HG03159 (cell line): ENCODE data around the gene LCE2A.

ENCODE experiments used
- ATAC-seq: cut with Tn5 transposase; IDR thresholded peaks from one replicate; pipeline ENCODE4 v1.9.1; 2021; ENCODE audit warnings: mild to moderate bottlenecking, moderate library complexity; ENCODE audit not compliant: unreplicated experiment

The LCE2A gene

DNA sequence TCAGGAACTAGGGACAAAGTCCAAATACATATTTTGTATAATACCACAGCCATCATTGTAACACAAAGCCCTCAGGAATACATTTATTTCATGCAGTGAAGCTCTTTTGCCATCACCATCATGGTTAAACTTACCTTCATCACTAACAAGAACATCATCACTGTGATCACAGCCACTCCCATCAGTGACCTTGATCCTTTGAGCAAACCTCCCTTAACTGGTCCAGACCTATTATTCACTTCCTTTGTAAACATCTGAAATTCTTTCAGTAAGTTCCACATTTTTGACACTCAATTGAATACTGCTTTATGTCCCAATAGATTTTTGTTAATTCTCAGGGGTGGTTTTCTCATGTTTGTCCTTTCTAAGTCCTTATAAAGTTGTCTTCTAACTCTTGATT is 43.5 kb downstream of the LCE2A start:
- ATAC-seq = no peak

DNA sequence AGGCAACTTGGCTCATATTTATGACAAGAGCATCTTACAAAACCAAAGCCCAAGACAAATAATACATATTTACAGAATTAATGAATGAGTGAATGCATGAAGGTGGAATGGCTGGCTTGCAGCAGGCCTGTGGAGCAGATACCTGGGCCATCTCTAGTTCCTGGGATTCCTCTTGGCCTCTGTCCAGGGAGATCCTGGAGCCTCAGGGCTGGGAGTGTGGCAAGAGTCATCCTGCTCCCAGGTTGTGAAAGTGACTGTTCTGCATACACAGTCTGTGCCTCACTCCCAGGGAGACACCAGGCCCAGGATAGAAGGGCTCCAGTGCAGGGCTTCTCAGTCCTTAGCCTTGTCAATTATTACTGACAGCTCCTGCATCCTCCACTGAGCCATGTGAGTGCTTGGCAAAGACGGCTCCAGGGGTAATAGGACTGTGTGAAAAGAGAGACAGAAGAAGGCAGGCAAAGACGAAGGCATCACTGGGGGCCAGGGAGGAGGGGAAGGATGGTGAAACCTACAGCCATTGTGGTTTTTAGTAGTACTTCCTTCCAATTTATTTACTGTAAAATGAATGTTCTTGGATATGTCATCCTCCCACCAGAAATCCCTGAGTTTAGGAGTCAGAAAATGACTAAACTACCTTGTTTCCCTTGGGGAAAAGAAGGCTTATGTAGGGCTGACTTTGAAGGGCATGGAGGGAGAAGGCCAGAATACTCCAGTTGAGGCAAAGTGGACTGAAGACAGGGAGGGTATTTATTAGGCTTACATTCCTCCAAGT is 45.4 kb downstream of the LCE2A start:
- no peak for ATAC-seq

DNA sequence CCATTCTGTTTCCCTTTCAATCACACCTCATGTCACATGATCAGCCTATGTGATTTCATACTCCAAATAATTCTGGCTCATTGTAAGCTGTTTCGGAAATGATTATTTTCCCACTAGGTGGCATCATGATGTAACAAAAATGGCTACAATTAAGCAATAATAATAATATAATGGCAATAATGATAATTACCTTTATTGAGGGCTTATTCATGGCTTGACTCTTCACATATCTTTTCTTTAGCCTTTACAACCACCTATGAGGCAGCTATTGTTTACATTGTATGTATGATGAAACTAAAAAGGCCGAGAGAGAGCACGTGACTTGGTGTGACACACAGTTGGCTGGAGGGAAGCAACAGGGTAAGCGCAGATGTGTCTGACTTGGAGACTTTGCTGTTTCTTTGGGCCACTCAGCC is 47.2 kb downstream of the LCE2A start:
- no peak for ATAC-seq

DNA sequence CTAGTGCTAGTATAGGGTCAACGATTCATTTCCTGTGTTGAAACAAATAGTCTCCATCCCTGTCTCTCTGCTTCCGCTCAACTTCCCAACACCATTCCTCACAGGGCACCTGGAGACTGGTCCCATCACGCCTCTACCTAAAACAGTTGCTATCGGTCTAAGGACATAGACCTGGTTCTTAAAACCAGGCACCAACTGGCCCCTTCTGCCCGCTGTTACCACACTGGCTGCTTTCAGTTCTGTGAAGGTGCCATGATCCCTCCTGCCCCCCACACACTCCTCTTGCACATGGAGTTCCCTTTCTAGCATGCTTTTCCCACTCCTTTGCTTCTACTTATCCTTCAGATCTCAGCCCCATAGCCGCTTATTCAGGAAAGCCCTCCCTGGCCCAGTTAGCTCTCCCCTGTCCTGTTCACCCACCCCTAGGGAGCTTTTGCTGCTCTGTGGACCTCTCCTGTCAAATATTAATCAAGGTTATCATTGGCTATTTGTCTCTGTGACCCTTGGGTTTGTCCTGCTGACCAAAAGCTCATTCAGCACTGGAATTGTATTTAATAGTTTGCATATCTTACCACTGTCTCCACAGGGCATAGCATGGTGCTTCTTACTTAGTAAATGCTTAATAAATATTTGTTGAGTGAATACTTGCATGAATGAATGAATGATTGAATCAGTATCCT is 47.8 kb downstream of the LCE2A start:
- no peak for ATAC-seq

DNA sequence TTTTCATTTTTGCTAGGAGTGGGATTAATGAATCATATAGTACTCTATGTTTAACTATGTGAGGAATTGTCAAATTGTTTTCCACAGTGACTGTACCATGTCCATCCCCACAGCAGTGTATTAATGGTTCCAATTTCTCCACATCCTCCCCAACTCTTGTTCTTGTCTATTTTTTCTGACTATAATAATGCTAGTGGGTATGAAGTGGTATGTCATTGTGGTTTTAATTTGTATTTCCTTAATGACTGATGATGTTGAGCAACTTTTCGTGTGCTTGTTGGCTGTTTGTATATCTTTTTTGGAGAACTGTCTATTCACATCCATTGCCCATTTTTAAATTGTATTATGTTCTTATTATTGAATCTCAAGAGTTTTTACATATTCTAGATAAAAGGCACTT is 49.7 kb downstream of the LCE2A start:
- ATAC-seq = no peak
